HG03135 (cell line): ENCODE results near the gene HDAC7.
"Not testable (repeated sequence)": the region's sequence is repeated elsewhere in the genome, so short reads cannot be mapped to it uniquely, and the experiment has no call there.

Experiments used
- ATAC-seq: cut with Tn5 transposase; IDR thresholded peaks from one replicate; pipeline ENCODE4 v1.9.1; 2021; ENCODE audit warnings: mild to moderate bottlenecking, moderate library complexity; ENCODE audit not compliant: unreplicated experiment

The HDAC7 gene

GRCh38 chr12:47850153-47851084 lies 30.7 kb upstream of the HDAC7 start:
- no peak for ATAC-seq

GRCh38 chr12:47849261-47849660 lies 29.6 kb upstream of the HDAC7 start:
- no peak for ATAC-seq

- no peak for ATAC-seq
These were observed 29.1 kb upstream of the HDAC7 start for GRCh38 chr12:47848853-47849252.

- ATAC-seq, result no peak
These were observed 26.7 kb upstream of the HDAC7 start for GRCh38 chr12:47846294-47846996.

GRCh38 chr12:47845081-47845480 lies 25.4 kb upstream of the HDAC7 start:
- ATAC-seq, result no peak

- ATAC-seq, result no peak
These were observed 24.7 kb upstream of the HDAC7 start for GRCh38 chr12:47844264-47845019.

- ATAC-seq, result no peak
These were observed 23.7 kb upstream of the HDAC7 start for GRCh38 chr12:47843226-47843980.

GRCh38 chr12:47842543-47842942 lies 22.8 kb upstream of the HDAC7 start:
- ATAC-seq, result not testable (repeated sequence)

GRCh38 chr12:47841910-47842309 lies 22.2 kb upstream of the HDAC7 start:
- no peak for ATAC-seq

GRCh38 chr12:47841501-47841900 lies 21.8 kb upstream of the HDAC7 start:
- no peak for ATAC-seq

- no peak for ATAC-seq
These were observed 20.9 kb upstream of the HDAC7 start for GRCh38 chr12:47840571-47840970.

GRCh38 chr12:47839214-47839876 lies 19.6 kb upstream of the HDAC7 start:
- ATAC-seq, result no peak

- ATAC-seq, result no peak
These were observed 18.7 kb upstream of the HDAC7 start for GRCh38 chr12:47838286-47838931.

GRCh38 chr12:47837190-47838171 lies 17.8 kb upstream of the HDAC7 start:
- no peak for ATAC-seq

- ATAC-seq, result no peak
These were observed 16.1 kb upstream of the HDAC7 start for GRCh38 chr12:47835831-47836155.

- no peak for ATAC-seq
These were observed 15.5 kb upstream of the HDAC7 start for GRCh38 chr12:47835006-47835830.

- no peak for ATAC-seq
These were observed 14.6 kb upstream of the HDAC7 start for GRCh38 chr12:47834199-47834903.
